IMR-90 (cell line): ENCODE data around the gene TPSAB1. TPM values are rescaled to one million over a fixed set of nuclear protein-coding genes. Genes with fewer than 3 reads are reported as not detected.
"Not testable (repeated sequence)": the region's sequence is repeated elsewhere in the genome, so short reads cannot be mapped to it uniquely, and the experiment has no call there.

Experiments used
- ATAC-seq: fragments of 200-7000 bp; cut with Tn5 transposase; 2 replicates; pipeline ENCODE4 v1.9.1; 2020; ENCODE audit warnings: low read depth, mild to moderate bottlenecking, moderate library complexity
- BruUV-seq: library from RNA; stranded (reverse); fragments of 400-500 nt; replicated peaks from 2 replicates; lab custom pipeline; 2021; lab: Mats Ljungman, UMichigan
- CTCF ChIA-PET: fragments of 300-600 bp; formaldehyde crosslinking; extraction: SDS; loops from one replicate; lab custom pipeline; 2021; ENCODE audit warnings: antibody characterized with exemption; lab: Yijun Ruan, JAX
- POLR2A ChIA-PET: fragments of 300-600 bp; sonication (Branson Sonifier 250); formaldehyde crosslinking; loops from one replicate; lab custom pipeline; 2022; ENCODE audit warnings: antibody characterized with exemption; ENCODE audit not compliant: unreplicated experiment; lab: Charles Lee
- DNase-seq: peaks from one replicate; pipeline ENCODE4 v3.0.0; 2013
- H2AFZ ChIP-seq: replicated peaks from 2 replicates; pipeline ENCODE3; 2013; ENCODE audit warnings: low read length, mild to moderate bottlenecking; ENCODE audit not compliant: poor library complexity
- H2AK5ac ChIP-seq: 2 replicates; pipeline ENCODE4 v1.6.1; 2013; ENCODE audit warnings: low read depth, low read length, inconsistent platforms
- H2AK9ac ChIP-seq: replicated peaks from 2 replicates; pipeline ENCODE3; 2013; ENCODE audit warnings: mild to moderate bottlenecking, low read depth, low read length, moderate library complexity; ENCODE audit not compliant: poor library complexity
- H2BK120ac ChIP-seq: 2 replicates; pipeline ENCODE4 v1.6.1; 2013; ENCODE audit warnings: low read depth, low read length, inconsistent platforms
- H2BK15ac ChIP-seq: 3 replicates; pipeline ENCODE4 v1.6.1; 2013; ENCODE audit warnings: low read depth, low read length, inconsistent platforms
- H2BK20ac ChIP-seq: 2 replicates; pipeline ENCODE4 v1.6.1; 2013; ENCODE audit warnings: low read depth, mild to moderate bottlenecking, inconsistent platforms, low read length, moderate library complexity
- H2BK5ac ChIP-seq: 2 replicates; pipeline ENCODE4 v1.6.1; 2013; ENCODE audit warnings: mild to moderate bottlenecking, low read depth, low read length, inconsistent platforms; ENCODE audit not compliant: poor library complexity, severe bottlenecking
- H3K14ac ChIP-seq: replicated peaks from 2 replicates; pipeline ENCODE4 v1.6.1; 2013; ENCODE audit warnings: low read depth, low read length, inconsistent platforms
- H3K18ac ChIP-seq: 2 replicates; pipeline ENCODE4 v1.6.1; 2013; ENCODE audit warnings: low read depth, low read length, control low read depth
- H3K23ac ChIP-seq: 2 replicates; pipeline ENCODE4 v1.6.1; 2013; ENCODE audit warnings: low read depth, low read length, inconsistent platforms
- H3K27ac ChIP-seq: 2 replicates; pipeline ENCODE4 v1.5.1; 2013; ENCODE audit warnings: mild to moderate bottlenecking, control low read depth, low read length; ENCODE audit not compliant: insufficient read depth
- H3K27me3 ChIP-seq: 2 replicates; pipeline ENCODE4 v1.6.1; 2013; ENCODE audit warnings: low read length; ENCODE audit not compliant: control insufficient read depth, insufficient read depth
- H3K36me3 ChIP-seq: 2 replicates; pipeline ENCODE4 v1.6.1; 2013; ENCODE audit warnings: low read length, mixed read lengths; ENCODE audit not compliant: control insufficient read depth, insufficient read depth
- H3K4ac ChIP-seq: 2 replicates; pipeline ENCODE4 v1.6.1; 2013; ENCODE audit warnings: low read depth, low read length, inconsistent platforms
- H3K4me1 ChIP-seq: 2 replicates; pipeline ENCODE4 v1.6.1; 2013; ENCODE audit warnings: low read length, mixed read lengths; ENCODE audit not compliant: control insufficient read depth, insufficient read depth
- H3K4me2 ChIP-seq: 2 replicates; pipeline ENCODE4 v1.6.1; 2013; ENCODE audit warnings: low read depth, mild to moderate bottlenecking, control low read depth, low read length, moderate library complexity
- H3K4me3 ChIP-seq: 2 replicates; pipeline ENCODE4 v1.5.1; 2013; ENCODE audit warnings: low read depth, mild to moderate bottlenecking, control low read depth, low read length, moderate library complexity; ENCODE audit not compliant: insufficient read depth
- H3K56ac ChIP-seq: 2 replicates; pipeline ENCODE4 v1.6.1; 2013; ENCODE audit warnings: low read length, inconsistent platforms; ENCODE audit not compliant: insufficient read depth; ENCODE audit errors: extremely low read depth
- H3K79me1 ChIP-seq, 2 experiments: 2 replicates each; pipeline ENCODE4 v1.6.1; 2013; ENCODE audit warnings: low read length in 2 of 2, inconsistent platforms in 1 of 2, low read depth in 1 of 2
- H3K9ac ChIP-seq: 2 replicates; pipeline ENCODE4 v1.6.1; 2013; ENCODE audit warnings: low read depth, low read length, control low read depth
- H3K9me1 ChIP-seq: 2 replicates; pipeline ENCODE4 v1.6.1; 2013; ENCODE audit warnings: low read length, inconsistent platforms; ENCODE audit not compliant: insufficient read depth
- H3K9me3 ChIP-seq: 2 replicates; pipeline ENCODE4 v1.6.1; 2013; ENCODE audit warnings: low read length; ENCODE audit not compliant: control insufficient read depth, insufficient read depth
- H4K20me1 ChIP-seq: 2 replicates; pipeline ENCODE4 v1.6.1; 2013; ENCODE audit warnings: low read length, inconsistent platforms; ENCODE audit not compliant: insufficient read depth
- H4K5ac ChIP-seq: 2 replicates; pipeline ENCODE4 v1.6.1; 2013; ENCODE audit warnings: mild to moderate bottlenecking, low read depth, low read length, control low read depth
- H4K8ac ChIP-seq, 2 experiments: 2 replicates each; pipeline ENCODE4 v1.6.1; 2013; ENCODE audit warnings: low read depth in 2 of 2, low read length in 2 of 2, control low read depth in 1 of 2, inconsistent platforms in 1 of 2
- H4K91ac ChIP-seq: 2 replicates; pipeline ENCODE4 v1.6.1; 2013; ENCODE audit warnings: low read depth, low read length, inconsistent platforms; ENCODE audit not compliant: insufficient read depth
- WGBS, 2 experiments: methylation state at CpG; one replicate each; pipeline versions ENCODE4 v1.1.5 to v1.1.7; 2013; ENCODE audit warnings: missing lambda C conversion rate in 2 of 2; ENCODE audit not compliant: insufficient read length in 1 of 2; ENCODE audit errors: extremely low coverage in 2 of 2; 5-methylcytosine and 5-hydroxymethylcytosine counted together
- dilution Hi-C: fragments of 300-500 bp; cut with HindIII; formaldehyde crosslinking; loops from one replicate; pipeline ENCODE4 v1.14.3; 2018; ENCODE audit warnings: low sequenced_read_pairs; ENCODE audit not compliant: unreplicated experiment
- in situ Hi-C: fragments of 300-500 bp; cut with MboI; formaldehyde crosslinking; loops from 3 replicates; pipeline ENCODE4 v1.14.3; 2019; ENCODE audit warnings: low sequenced_read_pairs, inconsistent platforms, mixed read lengths
- intact Hi-C: fragments of 100-400 bp; cut with micrococcal nuclease; formaldehyde crosslinking; loops from 2 replicates; pipeline ENCODE4 v1.10.0; 2022
- polyA plus RNA-seq, 3 experiments: library from polyadenylated mRNA; depleted of rRNA; stranded (reverse); fragments of >200 nt; gene quantifications; 2 replicates each; pipeline ENCODE4 v1.2.3, GENCODE V29; 2012; ENCODE audit warnings: low replicate concordance in 1 of 3
- total RNA-seq: library from RNA; depleted of rRNA; stranded (reverse); fragments of >200 nt; gene quantifications from 2 replicates; pipeline ENCODE4 v1.2.3, GENCODE V29; 2012

TPSAB1 gene
- total and polyA plus RNA-seq, 2 of the 4 experiments (the other 2 are of a cell fraction) = not detected

DNA sequence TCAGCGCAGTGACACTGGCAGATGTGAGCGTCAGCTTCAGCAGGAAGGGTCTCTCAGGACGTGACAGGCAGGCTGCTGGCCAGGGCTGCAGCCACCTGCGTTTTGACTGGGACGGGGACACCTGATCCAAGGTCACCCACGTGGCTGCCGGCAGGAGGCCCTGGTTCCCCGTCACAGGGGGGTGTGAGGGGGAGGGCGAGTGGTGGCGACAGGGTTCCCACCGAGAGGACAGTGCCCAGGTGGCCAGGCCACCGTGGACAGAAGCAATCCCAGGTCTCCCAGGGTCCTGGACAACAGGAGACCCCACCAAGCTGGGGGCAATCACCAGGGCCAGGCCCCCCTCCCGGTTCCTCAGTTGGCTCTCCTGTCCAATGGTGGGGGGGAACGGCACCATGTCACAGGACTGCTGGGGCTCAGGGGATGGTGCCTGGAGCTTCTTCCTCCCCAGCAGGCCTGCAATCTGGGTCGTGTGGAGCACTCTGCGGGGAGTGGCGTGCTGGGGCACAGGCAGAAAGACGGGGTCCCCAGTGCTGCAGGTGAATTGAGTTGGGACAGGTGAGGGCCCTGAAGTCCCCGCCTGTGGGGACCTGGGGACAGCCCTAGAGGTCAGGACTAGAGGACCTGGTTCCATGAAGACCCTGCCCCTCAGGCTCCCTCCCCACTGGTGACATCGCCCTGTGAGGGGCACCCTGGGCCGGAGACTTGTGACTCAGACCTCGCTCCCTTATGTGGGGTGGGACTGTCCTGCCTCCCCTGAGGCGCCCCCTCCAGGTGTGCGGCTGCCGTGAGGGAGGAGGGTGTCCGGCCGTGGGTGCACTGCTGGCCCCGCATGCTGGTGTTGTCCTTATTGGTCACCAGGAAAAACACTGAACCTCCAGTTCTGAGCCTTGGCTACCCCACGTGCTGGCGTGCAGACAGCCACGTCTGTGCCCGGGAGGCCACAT lies 3.7 kb downstream of the TPSAB1 start:
- H3K36me3 ChIP-seq, H3K9me3 ChIP-seq, intact Hi-C loops, H3K9ac ChIP-seq, BruUV-seq, POLR2A ChIA-PET, H3K4me3 ChIP-seq, H3K56ac ChIP-seq, H3K4me2 ChIP-seq, H2BK120ac ChIP-seq, H2BK15ac ChIP-seq, H4K8ac ChIP-seq, H4K91ac ChIP-seq, H2AFZ ChIP-seq, H4K20me1 ChIP-seq, H2BK5ac ChIP-seq, H3K79me1 ChIP-seq, H3K23ac ChIP-seq, H3K14ac ChIP-seq, in situ Hi-C loops, H2AK9ac ChIP-seq, DNase-seq, H3K4me1 ChIP-seq, H3K4ac ChIP-seq, H3K9me1 ChIP-seq, H4K5ac ChIP-seq, dilution Hi-C loops, H3K18ac ChIP-seq, H2AK5ac ChIP-seq, ATAC-seq, H2BK20ac ChIP-seq, H3K27ac ChIP-seq, CTCF ChIA-PET: not testable (repeated sequence)
- peaks cover 18% of the 10 kb centered on the region for H3K27me3 ChIP-seq
- 29% methylated on average over 3 of the region's 32 CpGs; no CpG with 5 or more reads in 1 of the 2 experiments for WGBS, 2 experiments
